ENCODE measurements around the gene COL5A1. TPM values are rescaled to one million over a fixed set of nuclear protein-coding genes. Genes with fewer than 3 reads are reported as not detected.

Gene COL5A1
- polyA plus RNA-seq, 3 donors = 0.01 TPM; not detected in 2

DNA sequence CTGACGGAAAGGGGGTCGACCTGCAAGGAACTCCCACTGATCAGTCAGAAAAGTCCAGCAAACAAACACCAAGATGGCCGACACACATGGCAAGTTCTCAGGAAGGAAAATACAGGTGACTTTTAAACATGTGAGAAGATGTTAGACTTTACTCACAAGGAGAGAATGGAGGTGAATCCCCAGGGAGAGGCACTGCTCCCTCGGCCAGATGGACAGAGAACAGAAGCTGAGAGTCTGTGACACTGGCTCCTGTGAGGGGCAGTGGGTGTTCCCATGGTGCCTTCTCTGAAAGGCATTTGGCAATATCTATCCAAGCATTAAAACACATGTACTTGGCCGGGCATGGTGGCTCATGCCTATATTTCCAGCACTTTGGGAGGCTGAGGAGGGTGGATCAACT, 22.8 kb downstream of the COL5A1 start:
- intact Hi-C loops (cut with micrococcal nuclease) = loop anchor here in 1 of 2 donors (10.0 kb wide), 1 partner anchor 220 kb away; no protein-coding TSS in a partner anchor
- no peaks in the 10 kb centered on the region for H3K4me1 ChIP-seq (ENCODE audit: control insufficient read depth in 1 of 2, insufficient read depth in 2 of 2, low read length in 2 of 2)
- Mint-ChIP-seq H3K4me3 (no peak overlapping the region), H3K27me3 (ENCODE audit: low read depth in 3 of 3) (peaks cover 3 to 15% (median 7%) of the 10 kb centered on the region in 3 donors), H3K36me3 (no peaks in the 10 kb centered on the region), H3K27ac (peak overlapping the region in 1 of 7 donors; percentile 22), H3K4me1 (peaks cover 2% of the 10 kb centered on the region), H3K9me3 (peaks cover 9 to 26% (median 15%) of the 10 kb centered on the region in 7 donors)
- no peak overlapping the region for H2AFZ ChIP-seq (ENCODE audit: insufficient read depth, low read depth, low read length, poor library complexity, severe bottlenecking)
- H3K27me3 ChIP-seq (ENCODE audit: control insufficient read depth in 2 of 2, insufficient read depth in 2 of 2, low read length in 2 of 2) = no peaks in the 10 kb centered on the region
- no peak overlapping the region for H3K4me2 ChIP-seq (replicated peaks; ENCODE audit: extremely low read depth, low read length, poor library complexity, severe bottlenecking)
- H3K9ac ChIP-seq (ENCODE audit: insufficient read depth, low read length, poor library complexity, severe bottlenecking) = no peak overlapping the region
- H3K79me2 ChIP-seq (ENCODE audit: insufficient read depth, low read length) = no peaks in the 10 kb centered on the region
- no peaks in the 10 kb centered on the region for H4K20me1 ChIP-seq (ENCODE audit: insufficient read depth, low read length)
- H3K4me3 ChIP-seq (replicated peaks in 1 of 3; ENCODE audit: low read depth in 2 of 3, low read length in 3 of 3) = no peak overlapping the region
- peaks cover 12 to 15% of the 10 kb centered on the region in 2 donors for H3K9me3 ChIP-seq (replicated peaks in 1 of 2; ENCODE audit: control insufficient read depth in 1 of 2, insufficient read depth in 1 of 2, low read length in 2 of 2)
- no peaks in the 10 kb centered on the region for H3K36me3 ChIP-seq (replicated peaks in 1 of 2; ENCODE audit: control insufficient read depth in 1 of 2, insufficient read depth in 2 of 2, low read length in 2 of 2)
- H3K27ac ChIP-seq (ENCODE audit: low read depth in 1 of 2, low read length in 2 of 2) = no peak overlapping the region
- no peak for DNase-seq
- TF ChIP-seq, protein P1, sequence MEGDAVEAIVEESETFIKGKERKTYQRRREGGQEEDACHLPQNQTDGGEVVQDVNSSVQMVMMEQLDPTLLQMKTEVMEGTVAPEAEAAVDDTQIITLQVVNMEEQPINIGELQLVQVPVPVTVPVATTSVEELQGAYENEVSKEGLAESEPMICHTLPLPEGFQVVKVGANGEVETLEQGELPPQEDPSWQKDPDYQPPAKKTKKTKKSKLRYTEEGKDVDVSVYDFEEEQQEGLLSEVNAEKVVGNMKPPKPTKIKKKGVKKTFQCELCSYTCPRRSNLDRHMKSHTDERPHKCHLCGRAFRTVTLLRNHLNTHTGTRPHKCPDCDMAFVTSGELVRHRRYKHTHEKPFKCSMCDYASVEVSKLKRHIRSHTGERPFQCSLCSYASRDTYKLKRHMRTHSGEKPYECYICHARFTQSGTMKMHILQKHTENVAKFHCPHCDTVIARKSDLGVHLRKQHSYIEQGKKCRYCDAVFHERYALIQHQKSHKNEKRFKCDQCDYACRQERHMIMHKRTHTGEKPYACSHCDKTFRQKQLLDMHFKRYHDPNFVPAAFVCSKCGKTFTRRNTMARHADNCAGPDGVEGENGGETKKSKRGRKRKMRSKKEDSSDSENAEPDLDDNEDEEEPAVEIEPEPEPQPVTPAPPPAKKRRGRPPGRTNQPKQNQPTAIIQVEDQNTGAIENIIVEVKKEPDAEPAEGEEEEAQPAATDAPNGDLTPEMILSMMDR (IDR thresholded peaks at IDR 0.05) = no peak
- WGBS (ENCODE audit: insufficient coverage) = 95% methylated on average over 3 of the region's 5 CpGs

DNA sequence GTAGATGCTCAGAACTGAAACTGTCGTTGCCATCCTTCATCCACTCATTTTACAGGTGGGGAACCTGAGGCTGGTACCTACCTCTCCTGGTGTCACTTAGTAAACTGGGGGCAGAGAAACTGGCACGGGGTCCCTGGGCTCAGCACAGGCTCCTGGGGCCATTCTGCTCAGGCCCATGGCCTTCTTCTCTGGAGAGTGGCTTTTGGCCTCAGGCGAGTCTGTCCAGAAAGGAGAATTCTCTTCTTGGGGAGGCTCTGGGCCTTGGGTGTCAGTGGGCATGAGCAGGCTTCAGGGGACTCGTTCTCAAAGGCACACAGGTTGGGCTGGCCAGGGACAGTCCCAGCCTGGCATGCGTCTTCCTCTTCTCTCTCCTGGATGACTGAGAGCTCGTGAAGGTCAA, 24.6 kb downstream of the COL5A1 start:
- peaks cover 2 to 12% (median 5%) of the 10 kb centered on the region in 7 donors for H3K9me3 Mint-ChIP-seq
- Histone ChIP-seq H3K4me1 (ENCODE audit: control insufficient read depth in 1 of 2, insufficient read depth in 2 of 2, low read length in 2 of 2) (no peaks in the 10 kb centered on the region), H3K79me2 (ENCODE audit: insufficient read depth, low read length) (no peaks in the 10 kb centered on the region), H4K20me1 (ENCODE audit: insufficient read depth, low read length) (no peaks in the 10 kb centered on the region), H3K9me3 (replicated peaks in 1 of 2; ENCODE audit: control insufficient read depth in 1 of 2, insufficient read depth in 1 of 2, low read length in 2 of 2) (peaks cover 2 to 3% of the 10 kb centered on the region in 2 donors), H3K4me2 (replicated peaks; ENCODE audit: extremely low read depth, low read length, poor library complexity, severe bottlenecking) (no peak overlapping the region), H3K27me3 (ENCODE audit: control insufficient read depth in 2 of 2, insufficient read depth in 2 of 2, low read length in 2 of 2) (no peaks in the 10 kb centered on the region), H2AFZ (ENCODE audit: insufficient read depth, low read depth, low read length, poor library complexity, severe bottlenecking) (no peak overlapping the region), H3K36me3 (replicated peaks in 1 of 2; ENCODE audit: control insufficient read depth in 1 of 2, insufficient read depth in 2 of 2, low read length in 2 of 2) (no peaks in the 10 kb centered on the region), H3K27ac (ENCODE audit: low read depth in 1 of 2, low read length in 2 of 2) (no peak overlapping the region), H3K9ac (ENCODE audit: insufficient read depth, low read length, poor library complexity, severe bottlenecking) (no peak overlapping the region), H3K4me3 (replicated peaks in 1 of 3; ENCODE audit: low read depth in 2 of 3, low read length in 3 of 3) (no peak overlapping the region)
- TF ChIP-seq, protein P1 (IDR thresholded peaks at IDR 0.05) = no peak
- H3K4me3 Mint-ChIP-seq = no peak overlapping the region
- H3K4me1 Mint-ChIP-seq = peaks cover 2% of the 10 kb centered on the region
- peak overlapping the region in 2 of 7 donors; percentile 21 to 28 for H3K27ac Mint-ChIP-seq
- intact Hi-C loops (cut with micrococcal nuclease) = loop anchor here in 1 of 2 donors (10.0 kb wide), 1 partner anchor 221 kb away; no protein-coding TSS in a partner anchor
- 75% methylated on average over 3 of the region's 6 CpGs for WGBS (ENCODE audit: insufficient coverage)
- H3K36me3 Mint-ChIP-seq = no peaks in the 10 kb centered on the region
- no peak for DNase-seq
- H3K27me3 Mint-ChIP-seq (ENCODE audit: low read depth in 3 of 3) = peaks cover 3 to 15% (median 8%) of the 10 kb centered on the region in 3 donors

All from CD14-positive monocyte (primary cell).